GM11168 (cell line): ENCODE results near the gene ORMDL3.
"Not testable (repeated sequence)": the region's sequence is repeated elsewhere in the genome, so short reads cannot be mapped to it uniquely, and the experiment has no call there.

Source experiments
- in situ Hi-C: fragments of 300-500 bp; cut with MboI; formaldehyde crosslinking; loops from one replicate; pipeline ENCODE4 v1.12.0; 2022; ENCODE audit warnings: low sequenced_read_pairs; ENCODE audit not compliant: unreplicated experiment

The ORMDL3 gene

DNA sequence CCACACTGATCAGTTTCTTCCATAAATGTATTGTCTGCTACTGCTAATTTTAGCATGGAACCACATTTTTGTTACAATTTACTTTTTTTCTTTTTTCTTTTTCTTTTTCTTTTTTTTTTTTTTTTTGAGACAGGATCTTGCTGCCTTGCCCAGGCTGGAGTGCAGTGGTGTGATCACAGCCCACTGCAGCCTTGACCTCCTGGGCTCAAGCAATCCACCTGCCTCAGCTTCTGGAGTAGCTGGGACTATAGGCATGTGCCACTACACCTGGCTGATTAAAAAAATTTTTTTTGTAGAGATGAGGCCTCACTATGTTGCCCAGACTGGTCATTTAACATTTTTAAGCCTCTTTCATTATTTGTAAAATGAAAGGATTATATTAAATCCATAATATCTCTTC lies 40.3 kb downstream of the ORMDL3 start:
- in situ Hi-C loops: no loop called here

DNA sequence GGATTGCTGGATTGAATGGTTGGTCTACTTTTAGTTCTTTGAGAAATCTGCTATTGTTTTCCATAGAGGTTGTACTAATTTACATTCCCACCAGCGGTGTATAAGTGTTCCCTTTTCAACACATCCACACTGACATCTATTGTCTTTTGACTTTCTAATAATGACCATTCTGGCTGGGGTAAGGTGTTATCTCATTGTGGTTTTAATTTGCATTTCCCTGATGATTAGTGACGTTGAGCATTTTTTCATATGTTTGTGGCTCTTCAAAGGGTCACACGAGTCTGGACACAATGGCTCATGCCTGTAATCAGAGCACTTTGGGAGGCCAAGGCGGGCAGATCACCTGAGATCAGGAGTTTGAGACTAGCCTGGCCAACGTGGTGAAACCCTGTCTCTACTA lies 41.3 kb downstream of the ORMDL3 start:
- in situ Hi-C loops: not testable (repeated sequence)

DNA sequence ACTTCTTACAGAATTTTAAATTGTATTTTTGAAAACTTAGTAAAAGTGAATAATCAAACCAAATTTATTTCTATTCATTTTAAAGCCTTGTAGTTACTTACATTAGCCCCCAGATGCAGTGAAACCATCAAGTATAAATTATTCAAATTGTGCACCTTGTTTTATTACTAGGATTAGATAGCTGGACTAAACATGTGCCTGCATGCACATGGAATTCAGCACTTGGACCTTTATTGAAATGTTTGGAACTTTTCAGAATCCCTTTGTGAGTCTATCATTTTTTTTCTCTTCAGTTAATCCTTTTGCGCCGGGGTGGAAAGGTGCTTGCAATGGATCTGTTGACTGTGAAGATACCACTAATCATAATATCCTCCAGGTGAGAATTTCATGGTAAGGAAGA lies 54.6 kb downstream of the ORMDL3 start:
- in situ Hi-C loops: loop anchor here (5.0 kb wide), 1 partner anchor 110 kb away; the partner anchor contains the start of gene PSMD3

DNA sequence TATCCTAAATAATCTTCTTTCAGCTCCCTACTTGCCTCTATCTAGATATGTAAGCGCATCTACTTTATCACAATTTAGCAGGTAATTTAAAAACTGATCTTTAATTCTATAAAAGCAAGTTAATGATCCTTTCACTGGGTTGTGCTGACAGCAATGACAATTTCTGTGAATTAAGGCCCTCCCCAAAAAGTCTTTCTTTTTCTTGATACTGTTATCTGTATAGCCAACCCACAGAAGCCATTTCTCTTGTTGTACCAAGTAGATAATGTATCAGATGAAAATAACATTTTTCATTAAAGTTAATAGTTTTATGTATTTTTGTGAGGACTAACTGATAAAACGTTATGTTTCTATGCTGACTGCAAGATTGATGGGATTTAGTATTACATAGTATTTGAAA lies 55.6 kb downstream of the ORMDL3 start:
- in situ Hi-C loops: loop anchor here (5.0 kb wide), 1 partner anchor 110 kb away; the partner anchor contains the start of gene PSMD3
